ENCODE data around the gene LSM14B. TPM values are rescaled to one million over a fixed set of nuclear protein-coding genes. Genes with fewer than 3 reads are reported as not detected.

Gene LSM14B
- 44.8 and 47.5 TPM in 2 replicates for total RNA-seq

GRCh38 chr20:62121776-62122653 is at the start of gene LSM14B:
TSS of gene LSM14B (plus strand) at chr20:62122475. CDS start at chr20:62122667, 192 bp downstream.

GRCh38 chr20:62143081-62143956 is 21.0 kb downstream of the LSM14B start, which contains the start of the genes PSMA7 and SS18L1:
TSS of gene PSMA7 (minus strand) at chr20:62143394. CDS start at chr20:62143303, 91 bp downstream.
TSS of gene SS18L1 (plus strand) at chr20:62143769. CDS start at chr20:62143821, 52 bp downstream.

GRCh38 chr20:62182469-62183425 is 60.5 kb downstream of the LSM14B start, which contains the start of gene MTG2:
TSS of gene MTG2 (plus strand) at chr20:62183028. CDS start at chr20:62193421, 10,393 bp downstream.

Other genes with a start within 250 kb of the LSM14B start
- 2.7 and 3.0 TPM in 2 replicates for gene TAF4, start 56.6 kb upstream of the LSM14B start, total RNA-seq
- gene PSMA7, start 20.9 kb downstream of the LSM14B start, total RNA-seq = 311 and 391 TPM in 2 replicates
- gene SS18L1, start 21.3 kb downstream of the LSM14B start, total RNA-seq = 8.0 and 11.5 TPM in 2 replicates
- gene MTG2, start 60.6 kb downstream of the LSM14B start, total RNA-seq = 19.9 and 20.7 TPM in 2 replicates
- not detected in 2 replicates for gene HRH3, start 97.8 kb downstream of the LSM14B start, total RNA-seq
- gene OSBPL2, start 116.0 kb downstream of the LSM14B start, total RNA-seq = 24.3 and 26.3 TPM in 2 replicates
- gene ADRM1, start 180.5 kb downstream of the LSM14B start, total RNA-seq = 63.5 and 66.2 TPM in 2 replicates
- 6.4 and 12.5 TPM in 2 replicates for gene LAMA5, start 244.8 kb downstream of the LSM14B start, total RNA-seq